ENCODE results near the gene PCID2.
A peak's percentile ranks its signal among the peaks of the same experiment; 100 is the strongest.
"Not testable (repeated sequence)": the region's sequence is repeated elsewhere in the genome, so short reads cannot be mapped to it uniquely, and the experiment has no call there.

The PCID2 gene

DNA sequence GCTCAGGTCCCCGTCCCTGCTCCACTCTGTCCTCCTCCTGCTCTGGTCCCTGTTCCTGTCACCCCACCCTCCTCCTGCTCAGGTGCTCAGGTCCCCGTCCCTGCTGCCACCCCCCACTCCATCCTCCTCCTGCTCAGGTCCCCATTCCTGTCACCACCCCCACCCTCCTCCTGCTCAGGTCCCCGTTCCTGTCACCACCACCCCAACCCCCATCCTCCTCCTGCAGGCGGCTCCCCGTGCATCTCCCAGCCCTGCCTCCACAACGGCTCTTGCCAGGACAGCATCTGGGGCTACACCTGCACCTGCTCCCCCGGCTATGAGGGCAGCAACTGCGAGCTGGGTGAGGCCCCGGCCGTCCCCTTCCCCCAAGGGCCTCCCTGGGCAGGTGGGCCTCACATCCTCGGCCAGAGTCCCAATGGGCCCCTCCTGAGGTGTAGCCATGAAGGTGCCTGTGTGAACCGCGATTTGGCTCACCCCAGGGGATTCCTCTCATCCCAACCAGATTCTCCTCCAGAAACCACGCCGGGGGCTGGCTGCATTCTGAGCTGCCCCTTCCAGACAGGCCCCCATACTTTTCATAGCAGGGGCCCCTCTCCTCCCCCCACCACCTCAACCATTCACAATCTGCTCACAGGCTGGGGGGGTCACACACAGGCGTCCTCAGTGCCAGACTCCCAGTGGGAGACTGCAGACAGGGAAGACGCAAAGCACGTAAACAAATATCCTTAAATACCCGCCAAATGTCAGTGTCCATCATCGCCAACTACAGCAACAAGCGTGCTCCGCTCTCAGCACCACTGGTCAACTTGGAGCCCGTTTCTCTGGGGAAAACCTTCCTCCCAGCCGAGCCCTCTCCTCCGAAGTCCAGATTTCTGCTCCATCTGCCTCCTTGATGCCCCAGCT lies 45.4 kb downstream of the PCID2 start:
- DNase-seq = no peak

DNA sequence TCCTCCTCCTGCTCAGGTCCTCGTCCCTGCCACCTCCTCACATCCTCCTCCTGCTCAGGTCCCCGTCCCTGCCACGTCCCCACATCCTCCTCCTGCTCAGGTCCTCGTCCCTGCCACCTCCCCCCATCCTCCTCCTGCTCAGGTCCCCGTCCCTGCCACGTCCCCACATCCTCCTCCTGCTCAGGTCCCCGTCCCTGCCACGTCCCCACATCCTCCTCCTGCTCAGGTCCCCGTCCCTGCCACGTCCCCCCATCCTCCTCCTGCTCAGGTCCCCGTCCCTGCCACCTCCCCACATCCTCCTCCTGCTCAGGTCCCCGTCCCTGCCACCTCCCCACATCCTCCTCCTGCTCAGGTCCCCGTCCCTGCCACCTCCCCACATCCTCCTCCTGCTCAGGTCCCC lies 46.5 kb downstream of the PCID2 start:
- DNase-seq = not testable (repeated sequence)

DNA sequence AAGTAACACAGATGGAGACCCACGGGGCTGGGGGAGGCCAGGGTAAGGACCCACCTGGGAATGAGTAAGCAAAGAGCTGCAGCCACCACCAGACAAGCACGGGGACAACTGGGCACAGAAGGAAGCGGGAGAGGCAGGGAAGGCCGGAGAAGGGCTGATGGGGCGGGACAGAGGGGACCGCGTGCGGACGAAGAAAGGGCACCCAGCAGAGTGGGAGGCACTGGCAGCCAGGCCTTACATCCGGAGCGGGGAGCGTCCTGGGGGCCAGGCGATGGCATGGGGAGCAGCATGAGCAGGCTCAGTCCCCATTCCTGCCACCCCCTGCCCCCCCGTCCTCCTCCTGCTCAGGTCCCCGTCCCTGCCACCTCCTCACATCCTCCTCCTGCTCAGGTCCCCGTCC lies 47.0 kb downstream of the PCID2 start:
- no peak for DNase-seq

DNA sequence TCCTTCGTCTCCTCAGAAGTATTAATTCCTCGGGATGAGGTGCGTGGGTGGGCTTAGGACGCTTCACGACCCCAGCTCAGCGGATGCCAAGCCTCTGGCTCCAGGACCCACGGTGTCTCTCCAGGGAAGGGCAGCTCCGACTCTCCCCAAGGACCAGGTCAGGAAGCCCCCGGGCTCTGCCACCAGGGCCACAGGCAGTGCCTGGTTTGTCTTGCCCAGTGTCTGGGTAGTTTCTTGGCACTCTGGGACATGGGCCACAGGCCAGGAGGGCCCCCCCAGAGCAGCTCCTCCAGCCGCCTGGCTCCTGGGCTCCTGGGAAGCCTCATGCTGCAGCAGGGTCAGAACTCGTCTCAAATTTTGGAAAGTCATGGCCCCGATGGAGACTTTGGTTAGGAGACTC lies 47.5 kb downstream of the PCID2 start:
- DNase-seq = no peak

DNA sequence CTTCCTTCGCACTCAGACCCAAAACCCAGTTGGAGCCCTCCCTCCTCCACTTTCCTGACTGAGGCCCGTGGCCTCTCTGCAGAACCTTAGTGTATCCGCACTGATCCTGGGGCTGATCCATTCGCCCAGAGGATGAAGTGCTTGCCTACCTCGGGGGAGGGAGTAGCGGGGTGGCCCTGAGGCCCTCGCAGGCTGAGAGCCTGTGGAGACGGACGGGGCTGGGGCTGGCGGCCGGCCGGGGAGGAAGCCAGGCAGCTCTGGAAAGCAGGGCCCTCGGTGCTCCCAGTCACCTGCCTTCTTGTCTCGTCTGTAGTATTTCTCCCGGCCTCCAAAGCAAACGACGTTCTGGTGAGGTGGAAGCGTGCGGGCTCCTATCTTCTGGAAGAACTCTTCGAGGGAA lies 48.8 kb downstream of the PCID2 start:
- no peak for DNase-seq

DNA sequence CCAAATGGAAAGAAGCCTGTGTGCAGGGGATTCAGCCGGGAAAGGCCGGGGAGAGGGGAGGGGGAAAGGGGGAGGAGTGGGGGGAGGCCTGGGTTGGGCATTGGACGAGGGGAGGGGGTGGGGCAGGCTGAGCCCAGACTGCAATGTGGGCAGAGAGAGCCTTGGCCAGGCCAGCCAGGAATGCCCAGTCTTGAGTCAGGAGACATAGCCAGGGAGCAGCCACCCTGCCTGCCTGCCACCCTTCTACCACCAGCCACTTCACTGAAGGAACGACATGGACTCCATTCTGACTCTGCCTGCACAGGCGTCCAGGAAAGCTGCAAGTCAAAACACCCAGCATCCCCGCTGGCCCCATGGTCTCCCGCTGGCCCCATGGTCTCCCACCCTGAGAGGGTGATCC lies 49.5 kb downstream of the PCID2 start:
- DNase-seq = no peak

DNA sequence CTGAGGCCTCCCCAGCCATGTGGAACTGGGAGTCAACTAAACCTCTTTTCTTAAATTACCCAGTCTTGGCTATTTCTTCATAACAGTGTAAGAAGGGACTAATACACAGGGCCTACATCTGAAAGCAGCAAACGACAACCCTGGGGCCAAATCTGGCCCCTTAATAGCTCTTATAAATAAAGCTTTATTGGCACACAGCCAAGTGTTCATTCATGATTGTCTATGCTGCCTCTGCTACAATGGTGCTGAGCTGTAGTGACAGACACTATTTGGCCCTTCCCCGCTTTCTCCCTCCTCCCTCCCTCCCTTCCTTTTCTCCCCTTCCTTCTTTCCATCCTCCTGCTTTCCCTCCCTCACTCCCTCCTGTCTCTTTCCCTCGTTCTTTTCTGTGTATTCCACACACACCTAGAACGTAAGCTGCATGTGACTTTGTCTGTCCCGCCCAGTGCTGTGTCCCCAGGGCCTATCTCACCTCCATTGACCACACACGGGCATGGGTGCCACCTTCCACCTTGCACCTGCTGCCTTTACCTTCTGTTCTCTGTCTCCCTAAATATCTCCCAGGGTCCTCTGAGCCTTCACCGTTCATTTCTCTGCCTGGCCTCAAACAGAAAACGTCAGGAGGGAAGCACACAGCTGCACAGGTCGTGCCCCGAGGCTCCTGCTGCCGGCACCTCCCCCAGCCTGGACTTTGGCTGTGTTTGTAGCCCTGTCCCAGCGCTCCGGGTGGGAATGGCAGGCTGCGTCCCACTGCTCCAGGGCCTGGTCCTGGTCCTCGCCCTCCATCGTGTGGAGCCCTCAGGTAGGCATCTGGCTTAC lies 50.3 kb downstream of the PCID2 start, which contains the start of gene PROZ:
Gene PROZ, plus strand, starts transcription at position 720 of the 819 bp plus-strand sequence. Its CDS starts 13 bp downstream, at position 733.
- no peak for DNase-seq

DNA sequence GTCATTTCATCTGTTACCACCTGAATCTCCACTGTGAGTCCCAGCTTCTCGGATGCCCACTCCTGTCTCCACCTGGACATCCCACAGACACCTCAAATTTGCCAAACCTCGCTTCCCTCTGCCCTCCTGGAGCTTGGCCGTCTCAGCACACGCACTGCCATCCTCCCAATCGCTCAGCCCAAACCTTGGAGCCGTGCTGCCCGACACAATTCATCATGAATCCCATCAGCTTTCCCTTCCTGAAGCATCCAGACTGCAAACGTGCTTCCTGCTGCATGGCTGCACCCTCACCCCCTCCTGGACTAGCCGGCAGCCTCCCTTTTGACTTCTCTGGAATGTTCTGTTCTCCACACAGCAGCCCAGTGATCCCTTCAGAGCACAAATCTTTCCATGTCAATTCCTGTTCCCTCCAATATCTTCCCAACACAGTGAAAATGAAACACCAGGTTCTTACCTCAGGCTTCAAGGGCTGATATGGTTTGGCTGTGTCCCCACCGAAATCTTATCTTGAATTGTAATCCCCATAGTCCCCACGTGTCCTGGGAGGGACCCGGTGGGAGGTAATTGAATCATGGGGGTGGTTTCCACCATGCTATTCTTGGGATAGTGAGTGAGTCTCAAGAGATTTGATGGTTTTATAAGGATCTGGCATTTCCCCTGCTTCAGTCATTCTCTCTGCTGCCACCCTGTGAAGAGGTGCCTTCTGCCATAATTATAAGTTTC lies 51.1 kb downstream of the PCID2 start:
- DNase-seq = no peak

DNA sequence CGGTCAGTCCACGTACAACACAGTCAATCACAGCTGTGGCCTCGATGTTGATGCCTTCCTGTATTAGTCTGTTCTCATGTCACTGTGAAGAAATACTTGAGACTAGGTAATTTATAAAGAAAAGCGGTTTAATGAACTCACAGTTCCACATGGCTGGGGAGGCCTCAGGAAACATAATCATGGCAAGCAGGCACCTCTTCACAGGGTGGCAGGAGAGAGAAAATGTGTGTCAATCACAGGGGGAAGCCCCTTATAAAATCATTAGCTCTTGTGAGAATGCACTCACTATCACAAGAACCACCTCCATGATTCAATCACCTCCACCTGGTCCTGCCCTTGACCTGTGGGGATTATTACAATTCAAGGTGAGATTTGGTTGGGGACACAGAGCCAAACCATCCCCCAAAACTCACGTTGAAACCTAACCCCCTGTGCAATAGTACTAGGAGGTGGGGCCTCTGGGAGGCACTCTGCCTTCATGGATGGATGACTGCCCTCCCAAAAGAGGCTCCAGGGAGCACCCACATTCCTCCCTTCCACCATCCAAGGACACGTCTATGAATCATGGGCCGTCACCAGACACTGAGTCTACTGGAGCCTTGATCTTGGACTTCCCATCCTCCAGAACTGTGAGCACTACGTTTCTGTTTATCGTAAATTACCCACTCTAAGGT lies 52.4 kb downstream of the PCID2 start:
- no peak for DNase-seq

DNA sequence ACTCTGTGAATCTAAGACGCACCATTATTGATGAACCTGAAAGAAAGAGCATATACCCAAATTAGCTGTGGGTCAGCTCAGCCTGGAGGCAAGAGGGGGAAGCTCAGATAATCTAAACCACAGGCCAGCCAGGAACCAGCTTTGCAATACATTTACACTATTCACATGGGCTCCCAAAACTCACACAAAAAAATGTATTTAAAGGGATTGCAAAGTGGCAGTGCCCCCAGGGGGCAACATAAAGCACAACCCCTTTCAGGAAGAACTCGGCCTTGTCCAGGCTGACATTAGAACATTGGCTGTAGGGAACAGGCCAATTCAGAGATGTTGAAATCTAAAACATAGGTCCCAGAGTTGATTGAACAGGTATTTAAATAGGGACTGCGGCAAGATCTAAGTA lies 53.3 kb downstream of the PCID2 start:
- no peak for DNase-seq

DNA sequence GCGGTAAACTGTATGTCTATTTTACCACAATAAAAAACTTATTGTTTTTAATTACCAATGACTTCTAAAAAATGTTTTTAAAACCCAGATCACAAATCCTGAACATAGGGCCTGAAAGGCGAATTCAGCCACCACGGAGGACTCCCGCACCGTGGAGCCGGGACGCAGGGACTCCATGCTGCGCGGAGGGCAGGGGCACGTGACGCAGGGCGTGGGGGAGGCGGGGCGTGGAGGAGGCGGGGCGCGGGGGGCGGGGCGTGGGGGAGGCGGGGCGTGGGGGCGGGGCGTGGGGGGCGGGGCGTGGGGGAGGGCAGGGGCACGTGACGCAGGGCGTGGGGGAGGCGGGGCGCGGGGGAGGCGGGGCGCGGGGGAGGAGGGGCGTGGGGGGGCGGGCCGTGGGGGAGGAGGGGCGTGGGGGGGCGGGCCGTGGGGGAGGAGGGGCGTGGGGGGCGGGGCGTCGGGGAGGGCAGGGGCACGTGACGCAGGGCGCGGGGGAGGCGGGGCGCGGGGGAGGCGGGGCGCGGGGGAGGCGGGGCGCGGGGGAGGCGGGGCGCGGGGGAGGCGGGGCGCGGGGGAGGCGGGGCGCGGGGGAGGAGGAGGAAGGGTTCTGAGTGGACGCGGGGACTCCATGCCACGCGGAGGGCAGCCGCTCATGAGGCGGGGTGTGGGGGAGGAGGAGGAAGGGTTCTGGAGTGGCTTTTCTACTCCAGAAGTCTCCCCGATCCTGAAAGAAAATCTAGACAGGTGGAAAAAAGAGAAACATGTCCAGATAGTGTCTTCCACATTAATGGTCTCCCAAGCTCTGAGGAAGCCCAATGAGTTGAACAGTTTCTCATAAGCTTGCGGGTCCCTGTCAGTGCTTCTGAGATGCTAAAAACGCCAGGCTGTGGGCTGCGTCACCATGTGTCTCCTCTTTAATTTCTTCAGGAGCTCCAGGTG lies 54.4 kb downstream of the PCID2 start:
- DNase-seq = peak; percentile 67

DNA sequence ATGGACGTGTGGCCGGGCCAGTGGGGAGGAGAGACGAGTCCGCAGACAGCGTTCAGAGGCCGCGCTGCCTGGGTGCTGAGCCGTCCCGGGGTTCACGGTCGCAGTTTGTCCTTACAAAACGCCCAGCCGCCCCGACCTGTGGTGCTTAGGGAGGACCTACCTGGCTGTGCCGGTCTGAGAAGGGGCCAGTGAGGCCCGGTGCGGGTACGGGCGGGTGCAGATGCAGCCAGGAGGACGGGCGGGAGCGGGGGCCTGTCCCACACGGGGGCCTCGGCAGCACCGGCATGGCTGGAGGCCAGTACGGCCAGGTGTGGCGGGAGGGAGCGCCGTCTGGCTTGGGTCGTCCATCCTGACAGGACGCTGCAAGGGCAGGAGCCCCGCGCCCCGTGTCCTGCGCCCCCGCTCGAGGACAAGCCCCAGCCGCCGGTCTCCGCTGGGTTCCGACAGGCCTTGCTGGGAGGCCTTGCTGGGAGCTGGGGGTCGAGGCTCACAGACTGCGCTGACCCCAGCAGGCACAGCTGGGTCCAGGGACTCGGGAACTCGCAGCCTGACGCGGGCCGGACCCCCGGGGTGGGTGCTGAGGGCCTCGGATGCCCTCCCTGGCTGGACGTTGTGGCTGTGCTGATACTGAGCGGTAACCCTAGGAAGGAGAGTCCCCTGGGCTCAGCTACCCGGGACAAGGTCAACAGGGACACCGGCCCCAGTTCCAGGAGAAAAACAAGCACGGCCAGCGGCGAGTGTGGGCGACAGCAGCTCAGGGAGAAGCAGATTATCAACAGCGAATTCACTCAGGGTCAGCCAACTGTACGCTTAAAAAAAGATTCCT lies 55.3 kb downstream of the PCID2 start:
- no peak for DNase-seq

DNA sequence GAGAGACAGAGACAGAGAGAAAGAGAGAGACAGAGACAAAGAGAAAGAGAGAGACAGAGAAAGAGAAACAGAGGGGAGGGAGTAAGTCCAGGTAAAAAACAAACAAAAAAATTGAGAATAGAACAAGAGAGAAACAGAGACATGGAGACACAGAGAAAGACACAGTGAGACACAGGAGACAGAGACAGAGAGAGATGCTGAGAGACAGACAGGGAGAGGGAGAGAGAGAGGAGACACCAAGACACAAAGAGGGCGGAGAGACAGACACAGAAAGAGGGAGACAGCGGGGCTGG lies 55.8 kb downstream of the PCID2 start:
- no peak for DNase-seq

DNA sequence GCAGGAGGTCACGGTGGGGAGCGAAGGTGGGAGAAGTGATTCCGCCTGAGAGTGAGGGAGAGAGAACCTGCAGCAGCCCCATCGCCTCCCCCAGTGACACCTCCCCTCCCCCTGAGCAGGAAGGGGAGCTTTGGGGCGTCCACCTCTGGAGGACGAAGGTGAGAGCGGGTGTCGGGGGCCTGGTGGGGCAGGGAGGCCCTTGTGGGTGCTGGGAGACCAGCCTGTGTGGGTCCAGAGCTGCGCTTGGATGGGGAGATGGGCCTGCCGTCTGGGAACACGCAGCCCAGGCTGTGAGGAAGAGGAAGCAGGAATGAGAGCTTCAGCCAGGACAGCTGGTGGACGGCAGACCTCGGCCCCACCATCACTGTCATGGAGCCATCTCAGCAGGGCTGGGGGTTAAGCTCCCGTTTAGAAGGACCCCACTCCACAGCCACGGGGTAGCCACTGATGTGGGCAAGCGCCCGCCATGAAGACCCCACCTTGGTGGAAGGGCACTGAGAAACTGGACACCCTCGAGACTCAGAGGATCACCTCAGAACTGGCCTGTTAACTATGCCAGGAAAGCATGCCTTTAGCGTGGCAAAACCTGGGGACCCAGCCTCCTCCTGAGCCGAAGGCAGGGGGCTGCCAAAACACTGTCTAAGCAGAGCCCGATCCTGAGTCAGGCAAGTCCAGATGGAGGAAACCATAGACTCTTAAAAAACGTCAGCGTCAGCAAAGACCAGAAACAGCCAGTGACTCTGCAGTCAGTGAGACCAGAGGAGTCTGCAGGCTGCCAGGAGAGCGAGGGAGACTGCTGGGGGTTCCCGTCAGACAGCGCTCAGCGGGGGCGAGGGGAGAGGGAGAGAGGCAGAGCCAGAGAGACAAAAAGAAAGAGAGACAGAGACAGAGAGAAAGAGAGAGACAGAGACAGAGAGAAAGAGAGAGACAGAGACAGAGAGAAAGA lies 56.5 kb downstream of the PCID2 start:
- no peak for DNase-seq

DNA sequence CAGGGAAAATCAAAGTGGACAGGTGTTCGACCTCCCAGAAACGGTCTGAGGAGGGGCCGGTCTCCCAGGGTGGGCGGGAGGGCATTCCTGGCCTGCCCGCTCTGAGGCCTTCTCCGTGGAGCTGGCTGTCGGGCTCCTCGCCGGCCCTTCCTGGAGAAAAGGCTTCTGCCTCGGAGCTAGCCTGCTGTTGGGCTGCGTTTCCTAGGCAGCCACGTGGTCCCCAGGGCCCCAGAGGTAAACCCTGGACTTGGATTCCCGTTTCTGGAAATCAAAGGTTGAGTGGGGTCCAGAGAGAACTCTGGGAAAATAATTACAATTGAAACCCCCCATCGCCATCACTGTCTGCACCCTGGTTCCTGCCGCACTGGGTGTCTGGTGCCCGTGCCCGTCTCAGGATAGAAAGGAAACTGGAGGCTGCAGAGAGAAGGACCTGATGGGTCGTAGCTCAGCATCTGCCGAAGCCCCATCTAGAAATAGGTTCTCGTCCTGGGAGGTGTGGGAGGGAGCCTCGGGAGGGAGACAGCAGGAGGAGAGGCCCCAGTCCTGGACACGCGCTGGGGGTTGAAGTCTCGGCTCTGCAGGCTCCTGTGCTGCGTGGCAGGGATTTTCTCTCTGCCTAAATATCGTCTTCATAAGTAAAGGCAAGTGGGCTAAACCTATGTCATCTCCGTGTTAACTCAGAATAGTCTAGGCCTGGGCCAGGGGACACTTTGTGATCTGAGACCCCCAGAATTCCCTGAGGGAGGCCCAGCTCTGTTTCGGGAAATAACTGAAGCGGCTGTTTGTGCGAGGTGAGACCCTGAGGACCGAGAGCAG lies 57.7 kb downstream of the PCID2 start:
- DNase-seq = no peak

DNA sequence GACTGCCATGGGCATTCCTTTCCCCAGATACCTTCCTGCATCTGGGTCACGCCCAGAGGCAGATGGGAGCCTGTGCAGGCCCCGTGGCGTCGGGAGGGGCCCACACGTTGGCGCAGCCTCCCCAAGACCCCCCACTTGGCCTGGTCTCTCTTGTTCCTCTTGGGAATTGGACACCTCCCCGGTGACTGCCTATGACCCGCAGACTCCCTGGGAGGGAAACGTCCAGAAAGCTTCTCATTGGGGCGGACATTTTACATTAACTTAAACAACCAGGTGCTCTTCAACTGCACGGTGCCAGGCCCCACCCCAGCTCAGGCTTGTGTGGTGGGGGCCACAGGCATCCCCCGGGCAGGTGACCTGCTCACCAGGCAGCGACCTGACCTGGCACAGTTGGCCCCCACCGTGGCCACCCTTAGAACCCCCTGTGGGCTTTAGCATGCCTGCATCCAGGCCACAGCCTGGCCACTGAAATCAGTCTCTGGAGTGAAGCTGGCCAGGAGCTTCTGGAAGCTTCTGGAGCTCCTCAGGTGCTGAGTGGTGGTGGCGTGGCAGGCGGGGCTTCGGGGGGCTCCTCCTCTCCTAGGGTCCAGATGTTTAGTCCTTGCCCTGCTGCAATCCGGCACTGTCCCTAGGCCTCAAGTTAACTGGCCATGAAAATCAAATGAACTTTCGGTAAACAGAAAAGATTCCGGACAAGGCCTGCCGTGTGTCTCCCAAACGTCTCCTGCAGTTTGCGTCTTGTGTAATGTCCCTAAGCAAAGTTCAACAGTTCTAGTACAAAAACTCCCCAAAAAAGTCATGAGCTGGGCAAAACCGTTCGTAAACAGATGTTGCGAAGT lies 58.5 kb downstream of the PCID2 start:
- no peak for DNase-seq

DNA sequence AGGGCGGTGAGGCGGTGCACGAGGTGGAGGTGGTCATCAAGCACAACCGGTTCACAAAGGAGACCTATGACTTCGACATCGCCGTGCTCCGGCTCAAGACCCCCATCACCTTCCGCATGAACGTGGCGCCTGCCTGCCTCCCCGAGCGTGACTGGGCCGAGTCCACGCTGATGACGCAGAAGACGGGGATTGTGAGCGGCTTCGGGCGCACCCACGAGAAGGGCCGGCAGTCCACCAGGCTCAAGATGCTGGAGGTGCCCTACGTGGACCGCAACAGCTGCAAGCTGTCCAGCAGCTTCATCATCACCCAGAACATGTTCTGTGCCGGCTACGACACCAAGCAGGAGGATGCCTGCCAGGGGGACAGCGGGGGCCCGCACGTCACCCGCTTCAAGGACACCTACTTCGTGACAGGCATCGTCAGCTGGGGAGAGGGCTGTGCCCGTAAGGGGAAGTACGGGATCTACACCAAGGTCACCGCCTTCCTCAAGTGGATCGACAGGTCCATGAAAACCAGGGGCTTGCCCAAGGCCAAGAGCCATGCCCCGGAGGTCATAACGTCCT lies 59.4 kb downstream of the PCID2 start:
- no peak for DNase-seq
